ENCODE measurements around the gene SERPINE2. TPM values are rescaled to one million over a fixed set of nuclear protein-coding genes. Genes with fewer than 3 reads are reported as not detected.
A peak's percentile ranks its signal among the peaks of the same experiment; 100 is the strongest.

Gene SERPINE2
- total RNA-seq, 2 donors from 2014 or later = 13.6 to 19.2 TPM

- intact Hi-C loops (cut with DNase I) = no loop called here
These were observed 81.8 kb downstream of the SERPINE2 start, which contains the start of gene MRPL44 for GRCh38 chr2:223957092-223957851. MRPL44 (plus strand) TSS chr2:223957463; CDS start chr2:223957473, 10 bp downstream.

GRCh38 chr2:223956300-223956699 lies 82.8 kb downstream of the SERPINE2 start:
- peak overlapping the region; percentile 64 for H3K27ac ChIP-seq
- no peak for DNase-seq
- peaks cover 5% of the 10 kb centered on the region for H3K36me3 ChIP-seq
- no peaks in the 10 kb centered on the region for H3K9me3 ChIP-seq
- H3K9ac ChIP-seq (ENCODE audit: low read depth in 2 of 2, low read length in 2 of 2) = peak overlapping the region in 1 of 2 donors; percentile 81
- H3K27me3 ChIP-seq = no peaks in the 10 kb centered on the region
- H3K4me3 ChIP-seq = no peak overlapping the region
- intact Hi-C loops (cut with DNase I) = no loop called here
- peaks cover 15% of the 10 kb centered on the region for H3K4me1 ChIP-seq
- TF ChIP-seq CTCF (IDR thresholded peaks at IDR 0.05) = no peak

More at GRCh38 chr2:223957092-223957851, 81.8 kb downstream of the SERPINE2 start, which contains the start of gene MRPL44:
- peak within 1 kb of the TSS; percentile 76 for H3K4me3 ChIP-seq
- peak within 1 kb of the TSS; percentile 64 for H3K27ac ChIP-seq
- peak; percentile 98 for DNase-seq
- peaks cover 20% of the 10 kb centered on the region for H3K4me1 ChIP-seq
- no peak for TF ChIP-seq CTCF (IDR thresholded peaks at IDR 0.05)
- H3K9me3 ChIP-seq = no peaks in the 10 kb centered on the region
- H3K9ac ChIP-seq (ENCODE audit: low read depth in 2 of 2, low read length in 2 of 2) = peak within 1 kb of the TSS; percentile 81 to 94
- H3K36me3 ChIP-seq = peaks cover 5% of the 10 kb centered on the region
- H3K27me3 ChIP-seq = no peaks in the 10 kb centered on the region

- no peaks in the 10 kb centered on the region for H3K36me3 ChIP-seq
- H3K27me3 ChIP-seq = no peaks in the 10 kb centered on the region
- H3K27ac ChIP-seq = no peak overlapping the region
- H3K4me3 ChIP-seq = no peak overlapping the region
- no peak for DNase-seq
- intact Hi-C loops (cut with DNase I) = no loop called here
- TF ChIP-seq CTCF (IDR thresholded peaks at IDR 0.05) = no peak
- no peak overlapping the region for H3K9ac ChIP-seq (ENCODE audit: low read depth in 2 of 2, low read length in 2 of 2)
- peaks cover 14% of the 10 kb centered on the region for H3K4me1 ChIP-seq
- no peaks in the 10 kb centered on the region for H3K9me3 ChIP-seq
These were observed 84.7 kb downstream of the SERPINE2 start for GRCh38 chr2:223954401-223954800.

- Histone ChIP-seq H3K4me3 (no peak overlapping the region), H3K9me3 (no peaks in the 10 kb centered on the region), H3K4me1 (peaks cover 6% of the 10 kb centered on the region), H3K36me3 (no peaks in the 10 kb centered on the region), H3K27ac (peak overlapping the region; percentile 71), H3K9ac (ENCODE audit: low read depth in 2 of 2, low read length in 2 of 2) (peak overlapping the region in 1 of 2 donors; percentile 21), H3K27me3 (no peaks in the 10 kb centered on the region)
- no peak for TF ChIP-seq CTCF (IDR thresholded peaks at IDR 0.05)
- DNase-seq = no peak
- intact Hi-C loops (cut with DNase I) = no loop called here
These were observed 86.7 kb downstream of the SERPINE2 start for GRCh38 chr2:223952280-223952968.

GRCh38 chr2:223950448-223951347 lies 88.4 kb downstream of the SERPINE2 start:
- Histone ChIP-seq H3K4me1 (peaks cover 6% of the 10 kb centered on the region), H3K9me3 (no peaks in the 10 kb centered on the region), H3K27me3 (no peaks in the 10 kb centered on the region), H3K27ac (peak overlapping the region; percentile 71), H3K4me3 (no peak overlapping the region), H3K9ac (ENCODE audit: low read depth in 2 of 2, low read length in 2 of 2) (no peak overlapping the region), H3K36me3 (no peaks in the 10 kb centered on the region)
- intact Hi-C loops (cut with DNase I) = no loop called here
- TF ChIP-seq CTCF (IDR thresholded peaks at IDR 0.05) = no peak
- DNase-seq = no peak

Data from colonic mucosa (tissue), 4 donors.